ENCODE measurements around the gene FRAT1. TPM values are rescaled to one million over a fixed set of nuclear protein-coding genes. Genes with fewer than 3 reads are reported as not detected.

Gene FRAT1
- total RNA-seq, 2 experiments from 2014 or later = 3.0 to 3.2 TPM

GRCh38 chr10:97362310-97363033 lies 43.4 kb downstream of the FRAT1 start:
- Mint-ChIP-seq H3K4me3 (no peak overlapping the region), H3K36me3 (ENCODE audit: low read depth) (peaks cover 23% of the 10 kb centered on the region), H3K27me3 (no peaks in the 10 kb centered on the region), H3K4me1 (ENCODE audit: low read depth) (no peaks in the 10 kb centered on the region), H3K27ac (no peak overlapping the region), H3K9me3 (no peaks in the 10 kb centered on the region)
- no peak for TF ChIP-seq CTCF (IDR thresholded peaks at IDR 0.05)
- intact Hi-C loops (cut with micrococcal nuclease) = no loop called here
- no peak for ATAC-seq
- no peak for DNase-seq
- ChIA-PET POLR2A (no interaction called here), CTCF (interaction anchor here (1.3 kb wide), 1 partner anchor 84 kb away, joined by 4 read pairs; no protein-coding TSS in a partner anchor)

GRCh38 chr10:97363071-97363470 lies 44.0 kb downstream of the FRAT1 start:
- H3K36me3 Mint-ChIP-seq (ENCODE audit: low read depth) = peaks cover 23% of the 10 kb centered on the region
- CTCF ChIA-PET = no interaction called here
- H3K4me3 Mint-ChIP-seq = no peak overlapping the region
- ATAC-seq = no peak
- POLR2A ChIA-PET = no interaction called here
- H3K27ac Mint-ChIP-seq = no peak overlapping the region
- no peaks in the 10 kb centered on the region for H3K4me1 Mint-ChIP-seq (ENCODE audit: low read depth)
- no peak for DNase-seq
- no peaks in the 10 kb centered on the region for H3K9me3 Mint-ChIP-seq
- TF ChIP-seq CTCF (IDR thresholded peaks at IDR 0.05) = no peak
- intact Hi-C loops (cut with micrococcal nuclease) = no loop called here
- H3K27me3 Mint-ChIP-seq = no peaks in the 10 kb centered on the region

GRCh38 chr10:97365761-97366351 lies 46.8 kb downstream of the FRAT1 start:
- intact Hi-C loops (cut with micrococcal nuclease) = no loop called here
- Mint-ChIP-seq H3K27ac (no peak overlapping the region), H3K4me1 (ENCODE audit: low read depth) (no peaks in the 10 kb centered on the region), H3K4me3 (no peak overlapping the region), H3K9me3 (no peaks in the 10 kb centered on the region), H3K36me3 (ENCODE audit: low read depth) (peaks cover 29% of the 10 kb centered on the region), H3K27me3 (no peaks in the 10 kb centered on the region)
- ATAC-seq (no peak), DNase-seq (no peak)
- TF ChIP-seq CTCF (IDR thresholded peaks at IDR 0.05) = no peak
- ChIA-PET POLR2A (interaction anchor here (1.6 kb wide), 1 partner anchor 34 kb away, joined by 3 read pairs; no protein-coding TSS in a partner anchor), CTCF (interaction anchor here (0.9 kb wide), 1 partner anchor 87 kb away, joined by 3 read pairs; no protein-coding TSS in a partner anchor)

GRCh38 chr10:97366572-97366971 lies 47.5 kb downstream of the FRAT1 start:
- intact Hi-C loops (cut with micrococcal nuclease) = no loop called here
- Mint-ChIP-seq H3K4me3 (no peak overlapping the region), H3K9me3 (no peaks in the 10 kb centered on the region), H3K27ac (no peak overlapping the region), H3K4me1 (ENCODE audit: low read depth) (no peaks in the 10 kb centered on the region), H3K27me3 (no peaks in the 10 kb centered on the region), H3K36me3 (ENCODE audit: low read depth) (peaks cover 32% of the 10 kb centered on the region)
- no peak for TF ChIP-seq CTCF (IDR thresholded peaks at IDR 0.05)
- CTCF ChIA-PET = no interaction called here
- DNase-seq (no peak), ATAC-seq (no peak)
- POLR2A ChIA-PET = interaction anchor here (0.7 to 1.6 kb wide), 2 partner anchors 33 to 224 kb away, joined by 3 read pairs; no protein-coding TSS in a partner anchor

- TF ChIP-seq CTCF (IDR thresholded peaks at IDR 0.05) = no peak
- Mint-ChIP-seq H3K9me3 (no peaks in the 10 kb centered on the region), H3K36me3 (ENCODE audit: low read depth) (peaks cover 37% of the 10 kb centered on the region), H3K27ac (no peak overlapping the region), H3K4me3 (no peak overlapping the region), H3K4me1 (ENCODE audit: low read depth) (no peaks in the 10 kb centered on the region), H3K27me3 (no peaks in the 10 kb centered on the region)
- intact Hi-C loops (cut with micrococcal nuclease) = no loop called here
- ChIA-PET CTCF (no interaction called here), POLR2A (interaction anchor here (0.7 kb wide), 1 partner anchor 223 kb away, joined by 3 read pairs; no protein-coding TSS in a partner anchor)
- DNase-seq = no peak
- no peak for ATAC-seq
Observed at GRCh38 chr10:97367126-97367649, 48.1 kb downstream of the FRAT1 start.
